K562 (cell line): ENCODE data around the gene UPP1. TPM values are rescaled to one million over a fixed set of nuclear protein-coding genes. Genes with fewer than 3 reads are reported as not detected.

ENCODE experiments used
- ARID1B ChIP-seq: fragments of 450-650 bp; IDR thresholded peaks from 2 replicates; pipeline ENCODE4 v1.6.1; 2016; ENCODE audit warnings: antibody characterized with exemption, mild to moderate bottlenecking, inconsistent platforms
- ATF6 ChIP-seq: sonication (generic); formaldehyde crosslinking; IDR thresholded peaks from 2 replicates; pipeline ENCODE4 v1.4.0; 2020; ENCODE audit warnings: mild to moderate bottlenecking, missing genetic modification reagents
- BDP1 ChIP-seq: IDR thresholded peaks from 3 replicates; pipeline ENCODE4 v1.6.1; 2011; ENCODE audit not compliant: insufficient read length, insufficient read depth
- CBX3 ChIP-seq, 2 experiments: IDR thresholded peaks; 1 replicate in 1 of 2; 2 replicates in 1 of 2; pipeline ENCODE4 v1.6.1; 2012; ENCODE audit warnings: inconsistent platforms in 2 of 2, low read length in 2 of 2, borderline replicate concordance in 1 of 2, control low read depth in 1 of 2
- ETV5 ChIP-seq: sonication (generic); formaldehyde crosslinking; IDR thresholded peaks from 2 replicates; pipeline ENCODE4 v1.4.0; 2020; ENCODE audit warnings: low read depth, mild to moderate bottlenecking, missing genetic modification reagents
- FOXJ2 ChIP-seq: fragments of 200-800 bp; sonication (Bioruptor generic); IDR thresholded peaks from 2 replicates; pipeline ENCODE4 v1.6.1; 2016; ENCODE audit warnings: missing genetic modification characterization, missing compliant biosample characterization
- HNRNPK ChIP-seq: fragments of 200-400 bp; formaldehyde crosslinking; IDR thresholded peaks from one replicate; pipeline ENCODE4 v1.6.1; 2018; ENCODE audit warnings: mild to moderate bottlenecking, low read depth, low read length; ENCODE audit not compliant: poor library complexity, severe bottlenecking
- HOXB6 ChIP-seq: fragments of 250-450 bp; sonication (Bioruptor Pico); IDR thresholded peaks from 2 replicates; pipeline ENCODE4 v1.5.1; 2022; ENCODE audit warnings: mild to moderate bottlenecking, borderline replicate concordance
- ILF3 ChIP-seq: fragments of 450-650 bp; IDR thresholded peaks from 2 replicates; pipeline ENCODE4 v1.6.1; 2018; ENCODE audit warnings: antibody characterized with exemption, mild to moderate bottlenecking, moderate library complexity, borderline replicate concordance
- ILK ChIP-seq: fragments of 450-650 bp; IDR thresholded peaks from 2 replicates; pipeline ENCODE4 v1.6.1; 2016; ENCODE audit warnings: missing genetic modification characterization, low read depth, mild to moderate bottlenecking, missing compliant biosample characterization, moderate library complexity, borderline replicate concordance
- IRF9 ChIP-seq: fragments of 450-650 bp; IDR thresholded peaks from 2 replicates; pipeline ENCODE4 v1.6.1; 2016; ENCODE audit warnings: missing biosample characterization, missing genetic modification characterization
- KLF1 ChIP-seq: fragments of 450-650 bp; IDR thresholded peaks from 2 replicates; pipeline ENCODE4 v1.6.1; 2016; ENCODE audit warnings: missing genetic modification characterization, missing compliant biosample characterization
- MCM3 ChIP-seq: fragments of 450-650 bp; IDR thresholded peaks from 2 replicates; pipeline ENCODE4 v1.6.1; 2016
- MITF ChIP-seq: IDR thresholded peaks from 2 replicates; pipeline ENCODE4 v1.6.1; 2014; ENCODE audit warnings: antibody characterized with exemption
- PCBP1 ChIP-seq: fragments of 200-400 bp; formaldehyde crosslinking; IDR thresholded peaks from 2 replicates; pipeline ENCODE4 v1.6.1; 2018; ENCODE audit warnings: mild to moderate bottlenecking, low read depth, low read length; ENCODE audit not compliant: poor library complexity, severe bottlenecking
- POLR3G ChIP-seq: IDR thresholded peaks from 2 replicates; pipeline ENCODE4 v1.6.1; 2011; ENCODE audit not compliant: insufficient read length, insufficient replicate concordance; ENCODE audit errors: extremely low read depth
- PTTG1 ChIP-seq: fragments of 450-650 bp; IDR thresholded peaks from 2 replicates; pipeline ENCODE4 v1.6.1; 2016; ENCODE audit warnings: low read depth, mild to moderate bottlenecking, missing genetic modification characterization, missing compliant biosample characterization
- SIX5 ChIP-seq, 2 experiments: IDR thresholded peaks; 2 replicates each; pipeline ENCODE4 v1.6.1; 2011; ENCODE audit warnings: low read length in 2 of 2, borderline replicate concordance in 1 of 2, low read depth in 1 of 2, mild to moderate bottlenecking in 1 of 2, moderate library complexity in 1 of 2; ENCODE audit not compliant: insufficient read depth in 1 of 2
- THRB ChIP-seq: fragments of 450-650 bp; formaldehyde crosslinking; conservative IDR thresholded peaks from 2 replicates; pipeline ENCODE4 v1.4.0; 2022; ENCODE audit warnings: mild to moderate bottlenecking, missing genetic modification characterization
- ZFP30 ChIP-seq: fragments of 250-450 bp; sonication (Bioruptor Pico); IDR thresholded peaks from 2 replicates; pipeline ENCODE4 v1.8.0; 2022; ENCODE audit warnings: moderate library complexity, mild to moderate bottlenecking, inconsistent platforms, borderline replicate concordance
- ZNF134 ChIP-seq: fragments of 250-450 bp; sonication (Bioruptor Pico); conservative IDR thresholded peaks from 2 replicates; pipeline ENCODE4 v1.4.0; 2020
- ZNF239 ChIP-seq: fragments of 250-450 bp; sonication (Bioruptor Pico); IDR thresholded peaks from 2 replicates; pipeline ENCODE4 v1.4.0; 2020; ENCODE audit warnings: mild to moderate bottlenecking
- ZNF764 ChIP-seq: fragments of 250-450 bp; sonication (Bioruptor Pico); IDR thresholded peaks from 2 replicates; pipeline ENCODE4 v1.4.0; 2020; ENCODE audit warnings: low read depth, mild to moderate bottlenecking, moderate library complexity
- polyA plus RNA-seq, 8 experiments: library from polyadenylated mRNA; depleted of rRNA in 4 of 8; stranded (reverse) in 5 of 8; unstranded in 3 of 8; fragments of >200 nt; fragmentation: Nextera tagmentation in 2 of 8; fragmentation: Illumina TruSeq in 1 of 8; extraction: Ambion mirVana in 2 of 8; extraction: Trizol in 1 of 8; gene quantifications; 2 replicates each; pipeline versions ENCODE4 v1.2.1 to v1.2.3, GENCODE V29; 2011 to 2014; ENCODE audit warnings: inconsistent platforms in 1 of 8, missing spikeins in 1 of 8
- total RNA-seq, 7 experiments: library from RNA; depleted of rRNA in 6 of 7; stranded (reverse); fragments of >200 nt in 6 of 7; fragmentation: Illumina TruSeq in 2 of 7; extraction: Trizol in 2 of 7; gene quantifications; 2 replicates each; pipeline versions ENCODE4 v1.2.1 to v1.2.3, GENCODE V29; 2011 to 2021; ENCODE audit warnings: low replicate concordance in 1 of 7

The UPP1 gene
- total and polyA plus RNA-seq, 9 of the 15 experiments (the other 6 are each of a cell fraction or from before 2014, with no cell fraction given): 0.38 to 2.4 (median 0.61) TPM

GRCh38 chr7:48084727-48085432 lies 4.2 kb upstream of the UPP1 start (continued):
- TF ChIP-seq THRB (CRISPR knock-in tag) (no peak), ETV5 (no peak), KLF1 (tag) (no peak), ARID1B (peak; percentile 86), ATF6 (CRISPR knock-in tag) (no peak), POLR3G (no peak), ZNF764 (CRISPR knock-in tag) (no peak), ILK (tag) (no peak), IRF9 (tag) (no peak), PCBP1 (no peak), HOXB6 (CRISPR knock-in tag) (no peak), ZNF134 (CRISPR knock-in tag) (no peak), SIX5 (IDR thresholded peaks at IDR 0.05; ENCODE audit: borderline replicate concordance in 1 of 2, insufficient read depth in 1 of 2, low read depth in 1 of 2, low read length in 2 of 2) (no peak), MCM3 (no peak), BDP1 (no peak), CBX3 (IDR thresholded peaks at IDR 0.05; ENCODE audit: borderline replicate concordance in 1 of 2, low read length in 2 of 2) (no peak), PTTG1 (tag) (no peak), HNRNPK (no peak), ZFP30 (CRISPR knock-in tag) (no peak), FOXJ2 (tag) (peak; percentile 46; the same call in 1 of the 2 replicates), ILF3 (no peak), ZNF239 (no peak), MITF (no peak)
